H1 (cell line): ENCODE data around the gene ZNF598. TPM values are rescaled to one million over a fixed set of nuclear protein-coding genes. Genes with fewer than 3 reads are reported as not detected.

ENCODE experiments used
- CTCF ChIA-PET: fragments of 300-600 bp; sonication (Branson Sonifier 250); formaldehyde crosslinking; loops from one replicate; lab custom pipeline; 2021; ENCODE audit not compliant: partially characterized antibody; lab: Charles Lee
- POLR2A ChIA-PET: fragments of 300-600 bp; sonication (Branson Sonifier 250); formaldehyde crosslinking; loops from one replicate; lab custom pipeline; 2021; ENCODE audit warnings: inconsistent platforms; ENCODE audit not compliant: partially characterized antibody; lab: Charles Lee
- DNase-seq, 2 experiments: peaks; one replicate each; pipeline versions ENCODE4 v3.0.0 to v3.0.0-alpha.2; 2010 to 2022; ENCODE audit warnings: low spot score in 2 of 2, low read depth in 1 of 2, mixed read lengths in 1 of 2
- FAIRE-seq: peaks from 2 replicates; lab custom pipeline; 2011; peaks lifted over from hg19 to GRCh38; lab: Jason Lieb, UNC
- H2AFZ ChIP-seq: 2 replicates; pipeline ENCODE4 v1.8.1; 2012; ENCODE audit warnings: low read length, inconsistent platforms
- H2AK5ac ChIP-seq: 2 replicates; pipeline ENCODE4 v1.6.1; 2013; ENCODE audit warnings: low read depth, low read length
- H2BK120ac ChIP-seq: replicated peaks from 2 replicates; pipeline ENCODE3; 2013; ENCODE audit warnings: low read depth, low read length, inconsistent platforms
- H2BK12ac ChIP-seq: 2 replicates; pipeline ENCODE4 v1.6.1; 2013; ENCODE audit warnings: low read depth, low read length
- H2BK15ac ChIP-seq: 2 replicates; pipeline ENCODE4 v1.6.1; 2013; ENCODE audit warnings: low read length
- H2BK20ac ChIP-seq: 2 replicates; pipeline ENCODE4 v1.6.1; 2013; ENCODE audit warnings: low read length
- H2BK5ac ChIP-seq: 2 replicates; pipeline ENCODE4 v1.6.1; 2013; ENCODE audit warnings: low read depth, low read length
- H3K14ac ChIP-seq: 2 replicates; pipeline ENCODE4 v1.6.1; 2013; ENCODE audit warnings: inconsistent platforms; ENCODE audit not compliant: insufficient read length
- H3K18ac ChIP-seq: 2 replicates; pipeline ENCODE4 v1.6.1; 2013; ENCODE audit warnings: low read length; ENCODE audit errors: extremely low read depth
- H3K23ac ChIP-seq: 2 replicates; pipeline ENCODE4 v1.6.1; 2013; ENCODE audit warnings: inconsistent platforms; ENCODE audit not compliant: insufficient read length
- H3K23me2 ChIP-seq: 2 replicates; pipeline ENCODE4 v1.6.1; 2013; ENCODE audit warnings: low read depth, low read length
- H3K27ac ChIP-seq: 2 replicates; pipeline ENCODE4 v1.6.1; 2011; ENCODE audit warnings: low read depth, low read length, inconsistent platforms
- H3K27me3 ChIP-seq, 4 experiments: replicated peaks in 1 of 4; 1 replicate in 1 of 4; 2 replicates in 3 of 4; pipeline versions ENCODE4 v1.6.1 to v1.8.1; 2011 to 2013; ENCODE audit warnings: low read length in 3 of 4, mild to moderate bottlenecking in 3 of 4, inconsistent platforms in 2 of 4, mixed read lengths in 2 of 4, moderate library complexity in 1 of 4; ENCODE audit not compliant: control insufficient read depth in 3 of 4, insufficient read depth in 3 of 4; ENCODE audit errors: extremely low read depth in 1 of 4
- H3K36me3 ChIP-seq, 4 experiments: 2 replicates each; pipeline versions ENCODE4 v1.6.1 to v1.8.1; 2011 to 2013; ENCODE audit warnings: mild to moderate bottlenecking in 4 of 4, low read length in 3 of 4, moderate library complexity in 2 of 4, control low read depth in 1 of 4, inconsistent platforms in 1 of 4; ENCODE audit not compliant: insufficient read depth in 4 of 4, control insufficient read depth in 2 of 4
- H3K4ac ChIP-seq: replicated peaks from 2 replicates; pipeline ENCODE3; 2013; ENCODE audit warnings: low read length, low read depth, mixed read lengths, inconsistent platforms; ENCODE audit not compliant: insufficient read length
- H3K4me1 ChIP-seq, 4 experiments: replicated peaks in 1 of 4; 1 replicate in 1 of 4; 2 replicates in 3 of 4; pipeline versions ENCODE4 v1.6.1 to v1.8.1; 2011 to 2013; ENCODE audit warnings: low read length in 3 of 4, inconsistent platforms in 2 of 4, mixed read lengths in 1 of 4; ENCODE audit not compliant: insufficient read depth in 4 of 4, control insufficient read depth in 3 of 4
- H3K4me2 ChIP-seq, 2 experiments: 2 replicates each; pipeline versions ENCODE4 v1.6.1 to v1.8.1; 2011 to 2013; ENCODE audit warnings: low read depth in 2 of 2, low read length in 2 of 2, control low read depth in 1 of 2, inconsistent platforms in 1 of 2, mild to moderate bottlenecking in 1 of 2; ENCODE audit not compliant: insufficient read depth in 1 of 2
- H3K4me3 ChIP-seq, 4 experiments: fragments of 200-600, 300-600 bp in 1 of 4; sonication (generic), shearing (Covaris generic), sonication (Bioruptor Twin) in 1 of 4; 2 replicates each; pipeline versions ENCODE4 v1.5.1 to v1.8.1; 2011 to 2016; ENCODE audit warnings: low read length in 4 of 4, low read depth in 3 of 4, control low read depth in 2 of 4, inconsistent platforms in 2 of 4, mild to moderate bottlenecking in 2 of 4, mixed read lengths in 1 of 4, moderate library complexity in 1 of 4; ENCODE audit not compliant: insufficient read depth in 2 of 4; ENCODE audit errors: extremely low read depth in 1 of 4
- H3K56ac ChIP-seq: replicated peaks from 2 replicates; pipeline ENCODE3; 2013; ENCODE audit warnings: low read depth, mild to moderate bottlenecking, mixed read lengths, low read length, inconsistent platforms; ENCODE audit not compliant: insufficient read length
- H3K79me1 ChIP-seq: 2 replicates; pipeline ENCODE4 v1.6.1; 2013; ENCODE audit warnings: low read depth, low read length, control low read depth
- H3K79me2 ChIP-seq, 2 experiments: 2 replicates each; pipeline versions ENCODE4 v1.6.1 to v1.8.1; 2012 to 2013; ENCODE audit warnings: low read length in 2 of 2, mild to moderate bottlenecking in 2 of 2, inconsistent platforms in 1 of 2; ENCODE audit not compliant: insufficient read depth in 2 of 2, control insufficient read depth in 1 of 2
- H3K9ac ChIP-seq, 4 experiments: replicated peaks in 1 of 4; 1 replicate in 1 of 4; 2 replicates in 3 of 4; pipeline versions ENCODE4 v1.6.1 to v1.8.1; 2011 to 2013; ENCODE audit warnings: low read depth in 3 of 4, low read length in 3 of 4, control low read depth in 2 of 4, mild to moderate bottlenecking in 2 of 4, moderate library complexity in 2 of 4, inconsistent platforms in 1 of 4; ENCODE audit errors: extremely low read depth in 1 of 4
- H3K9me3 ChIP-seq, 2 experiments: 2 replicates each; pipeline versions ENCODE4 v1.6.1 to v1.8.1; 2012 to 2013; ENCODE audit warnings: mild to moderate bottlenecking in 2 of 2, moderate library complexity in 2 of 2, control low read depth in 1 of 2, inconsistent platforms in 1 of 2, low read depth in 1 of 2, low read length in 1 of 2, mixed read lengths in 1 of 2; ENCODE audit not compliant: insufficient read depth in 2 of 2
- H4K20me1 ChIP-seq, 2 experiments: replicated peaks in 1 of 2; 2 replicates each; pipeline versions ENCODE3 to v1.8.1; 2011 to 2013; ENCODE audit warnings: inconsistent platforms in 2 of 2, low read length in 2 of 2, mild to moderate bottlenecking in 1 of 2; ENCODE audit not compliant: insufficient read depth in 2 of 2, control insufficient read depth in 1 of 2
- H4K5ac ChIP-seq: 2 replicates; pipeline ENCODE4 v1.6.1; 2013; ENCODE audit warnings: low read length, low read depth, mixed read lengths, inconsistent platforms; ENCODE audit not compliant: insufficient read length
- H4K8ac ChIP-seq: 2 replicates; pipeline ENCODE4 v1.8.0; 2013; ENCODE audit warnings: mild to moderate bottlenecking, moderate library complexity, low read length, inconsistent platforms; ENCODE audit not compliant: insufficient read depth; ENCODE audit errors: extremely low read depth
- H4K91ac ChIP-seq: replicated peaks from 2 replicates; pipeline ENCODE3; 2013; ENCODE audit warnings: low read length, mixed read lengths, inconsistent platforms; ENCODE audit not compliant: insufficient read length
- BRCA1 ChIP-seq: IDR thresholded peaks from 2 replicates; pipeline ENCODE4 v1.6.1; 2012; ENCODE audit warnings: low read depth, low read length, improper control_type of control experiment
- CEBPB ChIP-seq: IDR thresholded peaks from 2 replicates; pipeline ENCODE4 v1.6.1; 2012; ENCODE audit warnings: low read depth, low read length
- EGR1 ChIP-seq: IDR thresholded peaks from 2 replicates; pipeline ENCODE4 v1.6.1; 2011; ENCODE audit warnings: low read depth, low read length, borderline replicate concordance
- JUND ChIP-seq: IDR thresholded peaks from 2 replicates; pipeline ENCODE4 v1.6.1; 2011; ENCODE audit warnings: mild to moderate bottlenecking, improper control_type of control experiment, low read length
- MAFK ChIP-seq: IDR thresholded peaks from 2 replicates; pipeline ENCODE4 v1.6.1; 2012; ENCODE audit warnings: low read depth, mild to moderate bottlenecking, improper control_type of control experiment, low read length
- PHF8 ChIP-seq: fragments of 200-600 bp; sonication (generic); conservative IDR thresholded peaks from 2 replicates; pipeline ENCODE4 v1.7.1; 2012; ENCODE audit warnings: low read depth, mild to moderate bottlenecking, inconsistent platforms, low read length, moderate library complexity
- RAD21 ChIP-seq, 2 experiments: IDR thresholded peaks in 1 of 2; conservative IDR thresholded peaks in 1 of 2; 2 replicates each; pipeline ENCODE4 v1.6.1; 2011; ENCODE audit warnings: low read depth in 2 of 2, low read length in 2 of 2, improper control_type of control experiment in 1 of 2, inconsistent platforms in 1 of 2, mild to moderate bottlenecking in 1 of 2, moderate library complexity in 1 of 2
- RXRA ChIP-seq: IDR thresholded peaks from 2 replicates; pipeline ENCODE4 v1.6.1; 2011; ENCODE audit warnings: low read depth, mild to moderate bottlenecking, low read length, moderate library complexity; ENCODE audit not compliant: insufficient read depth
- SIX5 ChIP-seq: IDR thresholded peaks from 2 replicates; pipeline ENCODE4 v1.6.1; 2011; ENCODE audit warnings: mild to moderate bottlenecking, low read depth, low read length
- SUZ12 ChIP-seq: fragments of 200-600 bp; sonication (generic); IDR thresholded peaks from 2 replicates; pipeline ENCODE4 v1.6.1; 2012; ENCODE audit warnings: mild to moderate bottlenecking, inconsistent platforms, low read length, moderate library complexity, mixed read lengths
- TAF1 ChIP-seq: IDR thresholded peaks from 2 replicates; pipeline ENCODE4 v1.6.1; 2011; ENCODE audit warnings: mild to moderate bottlenecking, low read depth, low read length
- WGBS, 2 experiments: shearing (Covaris generic) in 1 of 2; methylation state at CpG; one replicate each; pipeline versions ENCODE4 v1.1.6 to v1.1.7; 2013 to 2015; ENCODE audit warnings: low lambda C conversion rate in 2 of 2, mixed read lengths in 2 of 2, inconsistent platforms in 1 of 2, low coverage in 1 of 2, missing lambda C conversion rate in 1 of 2; ENCODE audit not compliant: insufficient replicate concordance in 2 of 2, insufficient coverage in 1 of 2, insufficient read length in 1 of 2; ENCODE audit errors: extremely low coverage in 1 of 2, missing lambda C conversion rate in 1 of 2; 5-methylcytosine and 5-hydroxymethylcytosine counted together
- polyA plus RNA-seq, 7 experiments: library from polyadenylated mRNA; depleted of rRNA in 3 of 7; stranded (reverse) in 5 of 7; unstranded in 2 of 7; fragments of >200 nt in 5 of 7; fragments of 200-250 nt in 2 of 7; gene quantifications; 1 replicate in 5 of 7; 2 replicates in 1 of 7; 4 replicates in 1 of 7; pipeline versions ENCODE4 v1.2.1 to v1.2.3, GENCODE V29; 2011 to 2013; ENCODE audit warnings: missing spikeins in 2 of 7, mixed read lengths in 2 of 7
- total RNA-seq: library from RNA; stranded (reverse); fragmentation: NEBNext Ultra II Directional; extraction: Animal tissue kit (Norgen Biotek cat#: 25700); gene quantifications from 2 replicates; pipeline ENCODE4 v1.2.1, GENCODE V29; 2021

The ZNF598 gene
- total and polyA plus RNA-seq, 2 of the 8 experiments (the other 6 are each of a cell fraction or from before 2014, with no cell fraction given) = 29.3 to 47.6 TPM

GRCh38 chr16:1992704-1993317 is 16.8 kb downstream of the ZNF598 start:
- Histone ChIP-seq H3K27me3 (peaks cover 4 to 37% (median 24%) of the 10 kb centered on the region in 4 experiments), H3K4me3 (peak overlapping the region; percentile 46 to 82 (median 48))
- TF ChIP-seq MAFK (no peak), CEBPB (no peak), PHF8 (no peak), SIX5 (no peak), JUND (no peak), SUZ12 (no peak), RAD21 (IDR thresholded peaks at IDR 0.05 in 1 of 2, conservative IDR thresholded peaks at IDR 0.05 in 1 of 2; ENCODE audit: low read depth in 2 of 2, low read length in 2 of 2) (no peak), TAF1 (peak; percentile 71), BRCA1 (no peak), EGR1 (no peak), RXRA (no peak)

More at GRCh38 chr16:1992704-1993317, 16.8 kb downstream of the ZNF598 start:
- H4K91ac ChIP-seq = peak overlapping the region; percentile 98
- POLR2A ChIA-PET = interaction anchor here (0.7 to 28.2 kb wide), 15 partner anchors 9 to 199 kb away, joined by 3 to 736 read pairs (median 3); partner anchors contain the start of genes GFER, NDUFB10, NTHL1 and RNF151
- H2AK5ac ChIP-seq = no peak overlapping the region; the same call in 1 of the 2 replicates
- H3K23me2 ChIP-seq = peaks cover 22% of the 10 kb centered on the region; the same call in 1 of the 2 replicates
- no peaks in the 10 kb centered on the region for H3K9me3 ChIP-seq
- H4K5ac ChIP-seq = peak overlapping the region; percentile 93
- H4K8ac ChIP-seq = peak overlapping the region; percentile 98; the same call in 1 of the 2 replicates
- CTCF ChIA-PET = interaction anchor here (2.1 to 6.8 kb wide), 3 partner anchors 11 to 16 kb away, joined by 7 to 55 read pairs (median 8); partner anchors contain the start of gene NOXO1
- H2BK5ac ChIP-seq = peak overlapping the region; percentile 96
- no peak overlapping the region for H3K56ac ChIP-seq
- H3K14ac ChIP-seq = no peak overlapping the region
- no peaks in the 10 kb centered on the region for H3K79me2 ChIP-seq
- H2BK120ac ChIP-seq = peak overlapping the region; percentile 69
- 34% methylated on average over 32 of the region's 50 CpGs; no CpG with 5 or more reads in 1 of the 2 experiments for WGBS, 2 experiments
- peak overlapping the region; percentile 81; the same call in 1 of the 2 replicates for H3K27ac ChIP-seq
- peak overlapping the region; percentile 98; the same call in 1 of the 2 replicates for H2AFZ ChIP-seq
- peaks cover 0 to 4% (median 1%) of the 10 kb centered on the region in 4 experiments; a peak in 5 of 8 replicates for H3K36me3 ChIP-seq
- no peaks in the 10 kb centered on the region for H3K79me1 ChIP-seq
- peak overlapping the region; percentile 83 to 99 for H3K4me2 ChIP-seq
- peak overlapping the region; percentile 63 to 92 (median 74) for H3K9ac ChIP-seq
- H3K18ac ChIP-seq = peak overlapping the region; percentile 99
- no peak overlapping the region for H3K23ac ChIP-seq
- no peak overlapping the region for H2BK20ac ChIP-seq
- FAIRE-seq (no peak), DNase-seq (peak in 1 of 2 experiments; percentile 90)
- peaks cover 7 to 13% of the 10 kb centered on the region in 2 experiments for H4K20me1 ChIP-seq
- H3K4ac ChIP-seq = peak overlapping the region; percentile 99
- H2BK12ac ChIP-seq = peak overlapping the region; percentile 94
- peak overlapping the region; percentile 99 for H2BK15ac ChIP-seq
- peaks cover 0 to 24% (median 18%) of the 10 kb centered on the region in 4 experiments; a peak in 6 of 7 replicates for H3K4me1 ChIP-seq
